Umbilical cord (tissue), 2 donors: ENCODE measurements around the gene S100A10. TPM values are rescaled to one million over a fixed set of nuclear protein-coding genes. Genes with fewer than 3 reads are reported as not detected.

ENCODE experiments used
- DNase-seq: peaks from one replicate; pipeline ENCODE4 v3.0.0-alpha.2; 2015; ENCODE audit warnings: low spot score
- total RNA-seq: library from RNA; depleted of rRNA; stranded (reverse); fragments of >200 nt; gene quantifications from one replicate; pipeline ENCODE4 v1.2.3, GENCODE V29; 2014; ENCODE audit warnings: low replicate concordance; ENCODE audit not compliant: insufficient read depth

Gene S100A10
- total RNA-seq, 1 donor from 2014 or later, result 108 TPM

- peak; percentile 93 for DNase-seq
Observed at GRCh38 chr1:151988405-151988923, 5.2 kb downstream of the S100A10 start.

- DNase-seq, result no peak
Observed at GRCh38 chr1:151986501-151987190, 7.0 kb downstream of the S100A10 start.

- no peak for DNase-seq
Observed at GRCh38 chr1:151985768-151986167, 7.9 kb downstream of the S100A10 start.

- no peak for DNase-seq
Observed at GRCh38 chr1:151985270-151985669, 8.4 kb downstream of the S100A10 start.

- DNase-seq, result no peak
Observed at GRCh38 chr1:151984313-151984956, 9.2 kb downstream of the S100A10 start.

GRCh38 chr1:151982300-151983005 is 11.2 kb downstream of the S100A10 start:
- no peak for DNase-seq

GRCh38 chr1:151981178-151981525 is 12.5 kb downstream of the S100A10 start:
- DNase-seq, result no peak

- DNase-seq, result peak; percentile 80
Observed at GRCh38 chr1:151980287-151981177, 13.1 kb downstream of the S100A10 start.

GRCh38 chr1:151978922-151979321 is 14.7 kb downstream of the S100A10 start:
- DNase-seq, result peak; percentile 90

- DNase-seq, result no peak
Observed at GRCh38 chr1:151977662-151978230, 15.9 kb downstream of the S100A10 start.

GRCh38 chr1:151976858-151977257 is 16.8 kb downstream of the S100A10 start:
- DNase-seq, result peak; percentile 59

- DNase-seq, result peak; percentile 84
Observed at GRCh38 chr1:151976015-151976343, 17.7 kb downstream of the S100A10 start.

GRCh38 chr1:151975311-151976014 is 18.2 kb downstream of the S100A10 start:
- no peak for DNase-seq

- peak; percentile 96 for DNase-seq
Observed at GRCh38 chr1:151972542-151973248, 21.0 kb downstream of the S100A10 start.

- peak; percentile 89 for DNase-seq
Observed at GRCh38 chr1:151970626-151971025, 23.0 kb downstream of the S100A10 start.

GRCh38 chr1:151970128-151970527 is 23.5 kb downstream of the S100A10 start:
- no peak for DNase-seq

GRCh38 chr1:151968791-151969399 is 24.8 kb downstream of the S100A10 start:
- DNase-seq, result no peak

- DNase-seq, result no peak
Observed at GRCh38 chr1:151968058-151968457, 25.6 kb downstream of the S100A10 start.

GRCh38 chr1:151967091-151967490 is 26.6 kb downstream of the S100A10 start:
- no peak for DNase-seq

- no peak for DNase-seq
Observed at GRCh38 chr1:151966061-151966460, 27.6 kb downstream of the S100A10 start.
